SK-N-MC (cell line): ENCODE results near the gene BCAS3.
"Not testable (repeated sequence)": the region's sequence is repeated elsewhere in the genome, so short reads cannot be mapped to it uniquely, and the experiment has no call there.

Experiments used
- EZH2 ChIP-seq: fragments of 200-600 bp; sonication (generic); IDR thresholded peaks from one replicate; pipeline ENCODE4 v1.6.1; 2017; ENCODE audit warnings: antibody characterized with exemption
- FOXP2 ChIP-seq: optimal IDR thresholded peaks from 2 replicates; pipeline ENCODE3; 2011; ENCODE audit warnings: mild to moderate bottlenecking, moderate library complexity; ENCODE audit not compliant: insufficient read depth; ENCODE audit errors: extremely low read length, control extremely low read depth
- POLR2AphosphoS5 ChIP-seq: IDR thresholded peaks from 2 replicates; pipeline ENCODE4 v1.6.1; 2012; ENCODE audit warnings: mild to moderate bottlenecking, low read depth, low read length, borderline replicate concordance

GRCh38 chr17:60761301-60761700 is 83.7 kb downstream of the BCAS3 start:
- not testable (repeated sequence) for TF ChIP-seq EZH2, POLR2AphosphoS5, FOXP2
